ENCODE data around the gene CCDC91.

DNA sequence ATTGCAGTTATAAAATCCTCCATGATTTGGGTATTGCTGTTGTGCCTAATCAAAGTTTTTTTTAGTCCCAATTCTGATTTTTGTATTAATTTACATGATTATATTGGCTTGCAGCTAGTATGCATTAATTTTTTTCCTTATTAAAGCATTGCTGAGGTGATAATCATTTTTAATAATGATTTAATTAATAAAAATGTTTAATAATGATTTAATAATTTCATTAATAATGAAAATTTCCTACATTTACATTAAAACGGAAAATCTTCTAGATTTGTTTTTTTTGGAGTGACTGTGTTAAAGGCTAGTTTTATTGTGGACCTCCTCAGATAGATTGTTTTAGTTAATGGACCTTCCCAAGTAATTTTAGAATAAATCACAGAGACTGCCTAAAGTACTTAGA lies 79.6 kb downstream of the CCDC91 start:
- TF ChIP-seq POLR2A (IDR thresholded peaks at IDR 0.05; ENCODE audit: low read depth, low read length), result no peak
- no peak for TF ChIP-seq POLR2AphosphoS5 (IDR thresholded peaks at IDR 0.05; ENCODE audit: low read depth, low read length)
- TF ChIP-seq TAF1 (IDR thresholded peaks at IDR 0.05; ENCODE audit: borderline replicate concordance, low read depth, low read length), result no peak
